ENCODE data around the gene OR51A7.

DNA sequence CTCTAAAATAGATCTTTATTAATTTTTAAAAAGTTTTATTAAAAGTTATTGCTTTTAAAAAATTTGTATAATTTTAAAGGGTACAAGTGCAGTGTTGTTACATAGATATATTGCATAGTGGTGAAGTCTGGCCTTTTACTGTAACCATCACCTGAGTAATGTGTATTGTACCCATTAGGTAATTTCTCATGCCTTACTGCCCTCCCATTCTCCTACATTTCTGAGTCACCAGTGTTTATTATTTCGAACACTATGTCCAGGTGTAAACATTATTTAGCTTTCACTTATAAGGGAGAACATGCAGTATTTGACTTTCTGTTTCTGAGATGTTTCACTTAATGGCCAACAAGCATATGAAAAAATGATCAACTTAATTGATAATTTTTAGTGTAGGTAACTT, 18.2 kb downstream of the OR51A7 start:
- TF ChIP-seq, protein P1, sequence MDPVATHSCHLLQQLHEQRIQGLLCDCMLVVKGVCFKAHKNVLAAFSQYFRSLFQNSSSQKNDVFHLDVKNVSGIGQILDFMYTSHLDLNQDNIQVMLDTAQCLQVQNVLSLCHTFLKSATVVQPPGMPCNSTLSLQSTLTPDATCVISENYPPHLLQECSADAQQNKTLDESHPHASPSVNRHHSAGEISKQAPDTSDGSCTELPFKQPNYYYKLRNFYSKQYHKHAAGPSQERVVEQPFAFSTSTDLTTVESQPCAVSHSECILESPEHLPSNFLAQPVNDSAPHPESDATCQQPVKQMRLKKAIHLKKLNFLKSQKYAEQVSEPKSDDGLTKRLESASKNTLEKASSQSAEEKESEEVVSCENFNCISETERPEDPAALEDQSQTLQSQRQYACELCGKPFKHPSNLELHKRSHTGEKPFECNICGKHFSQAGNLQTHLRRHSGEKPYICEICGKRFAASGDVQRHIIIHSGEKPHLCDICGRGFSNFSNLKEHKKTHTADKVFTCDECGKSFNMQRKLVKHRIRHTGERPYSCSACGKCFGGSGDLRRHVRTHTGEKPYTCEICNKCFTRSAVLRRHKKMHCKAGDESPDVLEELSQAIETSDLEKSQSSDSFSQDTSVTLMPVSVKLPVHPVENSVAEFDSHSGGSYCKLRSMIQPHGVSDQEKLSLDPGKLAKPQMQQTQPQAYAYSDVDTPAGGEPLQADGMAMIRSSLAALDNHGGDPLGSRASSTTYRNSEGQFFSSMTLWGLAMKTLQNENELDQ (CRISPR knock-in tag; IDR thresholded peaks at IDR 0.05; ENCODE audit: borderline replicate concordance) = no peak
- no peak for TF ChIP-seq SMAD1 (IDR thresholded peaks at IDR 0.05; ENCODE audit: low read depth, low read length, partially characterized antibody)

Measured in K562 (cell line).